Neural progenitor cell (in vitro differentiated cells): Measurements from ENCODE around the gene KCNAB1. TPM values are rescaled to one million over a fixed set of nuclear protein-coding genes. Genes with fewer than 3 reads are reported as not detected.

Source experiments
- DNase-seq: peaks from one replicate; pipeline ENCODE4 v3.0.0-alpha.2; 2016; ENCODE audit warnings: low spot score
- H2AFZ ChIP-seq: fragments of 200-600 bp; sonication (generic); replicated peaks from 2 replicates; pipeline ENCODE4 v1.6.1; 2016; ENCODE audit warnings: antibody characterized with exemption
- H3F3A ChIP-seq: fragments of 200-600 bp; sonication (generic); 2 replicates; pipeline ENCODE4 v1.6.1; 2016; ENCODE audit warnings: antibody characterized with exemption, low read depth
- H3K27ac ChIP-seq: fragments of 200-600 bp; sonication (generic); 2 replicates; pipeline ENCODE4 v1.5.1; 2016; ENCODE audit warnings: mild to moderate bottlenecking
- H3K27me3 ChIP-seq: fragments of 200-600 bp; sonication (generic); 2 replicates; pipeline ENCODE4 v1.6.1; 2016; ENCODE audit warnings: mild to moderate bottlenecking, moderate library complexity
- H3K36me3 ChIP-seq: fragments of 200-600 bp; sonication (generic); 2 replicates; pipeline ENCODE4 v1.5.1; 2016
- H3K4me1 ChIP-seq: fragments of 200-600 bp; sonication (generic); 2 replicates; pipeline ENCODE4 v1.6.1; 2016; ENCODE audit warnings: mixed run types
- H3K4me2 ChIP-seq: fragments of 200-600 bp; sonication (generic); 2 replicates; pipeline ENCODE4 v1.6.1; 2016
- H3K4me3 ChIP-seq: fragments of 200-600 bp; sonication (generic); 2 replicates; pipeline ENCODE4 v1.5.1; 2016
- H3K79me2 ChIP-seq: fragments of 200-600 bp; sonication (generic); 2 replicates; pipeline ENCODE4 v1.6.1; 2016; ENCODE audit warnings: low read depth
- H3K9ac ChIP-seq: fragments of 200-600 bp; sonication (generic); 2 replicates; pipeline ENCODE4 v1.6.1; 2016
- H3K9me3 ChIP-seq: fragments of 200-600 bp; sonication (generic); 2 replicates; pipeline ENCODE4 v1.5.1; 2016; ENCODE audit warnings: low read depth
- H4K20me1 ChIP-seq: fragments of 200-600 bp; sonication (generic); 2 replicates; pipeline ENCODE4 v1.6.1; 2016; ENCODE audit warnings: low read depth
- H3K27ac Mint-ChIP-seq: 3 replicates; pipeline ENCODE4 v1.8.0; 2021; ENCODE audit warnings: mixed read lengths
- H3K27me3 Mint-ChIP-seq: 2 replicates; pipeline ENCODE4 v1.8.0; 2022; ENCODE audit warnings: low read depth, mild to moderate bottlenecking, inconsistent platforms, moderate library complexity, mixed read lengths; ENCODE audit not compliant: insufficient read depth
- H3K36me3 Mint-ChIP-seq: 3 replicates; pipeline ENCODE4 v1.8.0; 2021; ENCODE audit warnings: mixed read lengths
- H3K4me1 Mint-ChIP-seq: 3 replicates; pipeline ENCODE4 v1.8.0; 2021; ENCODE audit warnings: mixed read lengths
- H3K4me3 Mint-ChIP-seq: 3 replicates; pipeline ENCODE4 v1.8.0; 2021; ENCODE audit warnings: mild to moderate bottlenecking, moderate library complexity, mixed read lengths
- H3K9me3 Mint-ChIP-seq: 3 replicates; pipeline ENCODE4 v1.8.0; 2020; ENCODE audit warnings: mixed read lengths
- CTCF ChIP-seq: fragments of 200-600 bp; sonication (generic); IDR thresholded peaks from 2 replicates; pipeline ENCODE4 v1.5.1; 2017; ENCODE audit warnings: antibody characterized with exemption, mild to moderate bottlenecking
- EZH2 ChIP-seq: fragments of 200-600 bp; sonication (generic); IDR thresholded peaks from 2 replicates; pipeline ENCODE4 v1.6.1; 2017; ENCODE audit warnings: antibody characterized with exemption, mild to moderate bottlenecking, moderate library complexity
- EZH2phosphoT487 ChIP-seq: fragments of 200-600 bp; sonication (generic); IDR thresholded peaks from 2 replicates; pipeline ENCODE4 v1.6.1; 2017; ENCODE audit warnings: antibody characterized with exemption
- total RNA-seq: library from RNA; depleted of rRNA; stranded (reverse); fragments of >200 nt; gene quantifications from 2 replicates; pipeline ENCODE4 v1.2.3, GENCODE V29; 2015; ENCODE audit warnings: low replicate concordance

Gene KCNAB1
- total RNA-seq, 1 donor from 2014 or later = 0.24 TPM

GRCh38 chr3:156108616-156109015 lies 11.8 kb upstream of the KCNAB1 start:
- Histone ChIP-seq H3K36me3 (no peaks in the 10 kb centered on the region), H2AFZ (no peak overlapping the region), H3K4me3 (no peak overlapping the region), H3K27ac (no peak overlapping the region), H3K79me2 (no peaks in the 10 kb centered on the region), H3F3A (no peaks in the 10 kb centered on the region), H3K4me1 (no peaks in the 10 kb centered on the region), H3K4me2 (no peak overlapping the region), H3K9me3 (no peaks in the 10 kb centered on the region), H3K9ac (no peak overlapping the region), H4K20me1 (no peaks in the 10 kb centered on the region), H3K27me3 (no peaks in the 10 kb centered on the region)
- TF ChIP-seq EZH2phosphoT487 (no peak), EZH2 (no peak), CTCF (no peak)
- Mint-ChIP-seq H3K9me3 (no peaks in the 10 kb centered on the region), H3K27me3 (peaks cover 3% of the 10 kb centered on the region), H3K4me3 (no peak overlapping the region), H3K36me3 (no peaks in the 10 kb centered on the region), H3K27ac (no peak overlapping the region), H3K4me1 (peaks cover 7% of the 10 kb centered on the region)
- no peak for DNase-seq

GRCh38 chr3:156109989-156110388 lies 10.4 kb upstream of the KCNAB1 start:
- no peak overlapping the region for H3K27ac ChIP-seq
- no peak overlapping the region for H3K4me3 Mint-ChIP-seq
- H3F3A ChIP-seq = no peaks in the 10 kb centered on the region
- no peaks in the 10 kb centered on the region for H3K27me3 ChIP-seq
- no peak overlapping the region for H2AFZ ChIP-seq
- no peaks in the 10 kb centered on the region for H3K9me3 ChIP-seq
- H3K27ac Mint-ChIP-seq = no peak overlapping the region
- TF ChIP-seq EZH2 (no peak), EZH2phosphoT487 (no peak), CTCF (no peak)
- H3K36me3 ChIP-seq = no peaks in the 10 kb centered on the region
- no peak overlapping the region for H3K4me2 ChIP-seq
- H3K36me3 Mint-ChIP-seq = no peaks in the 10 kb centered on the region
- no peaks in the 10 kb centered on the region for H3K79me2 ChIP-seq
- H3K4me1 ChIP-seq = no peaks in the 10 kb centered on the region
- H3K4me1 Mint-ChIP-seq = peaks cover 7% of the 10 kb centered on the region
- no peaks in the 10 kb centered on the region for H3K27me3 Mint-ChIP-seq
- no peaks in the 10 kb centered on the region for H3K9me3 Mint-ChIP-seq
- no peak overlapping the region for H3K4me3 ChIP-seq
- H3K9ac ChIP-seq = no peak overlapping the region
- DNase-seq = no peak
- no peaks in the 10 kb centered on the region for H4K20me1 ChIP-seq

- no peak for DNase-seq
- H3K27ac Mint-ChIP-seq = no peak overlapping the region
- Histone ChIP-seq H3K4me2 (no peak overlapping the region), H3K36me3 (no peaks in the 10 kb centered on the region), H3K27me3 (no peaks in the 10 kb centered on the region), H3F3A (no peaks in the 10 kb centered on the region), H3K27ac (no peak overlapping the region), H3K9me3 (no peaks in the 10 kb centered on the region), H3K4me1 (no peaks in the 10 kb centered on the region), H4K20me1 (no peaks in the 10 kb centered on the region), H3K4me3 (no peak overlapping the region), H3K79me2 (no peaks in the 10 kb centered on the region), H3K9ac (no peak overlapping the region), H2AFZ (no peak overlapping the region)
- H3K4me1 Mint-ChIP-seq = no peaks in the 10 kb centered on the region
- no peaks in the 10 kb centered on the region for H3K9me3 Mint-ChIP-seq
- H3K36me3 Mint-ChIP-seq = no peaks in the 10 kb centered on the region
- no peak overlapping the region for H3K4me3 Mint-ChIP-seq
- no peaks in the 10 kb centered on the region for H3K27me3 Mint-ChIP-seq
- no peak for TF ChIP-seq EZH2
- no peak for TF ChIP-seq EZH2phosphoT487
- TF ChIP-seq CTCF = no peak
These were observed 6.1 kb downstream of the KCNAB1 start for GRCh38 chr3:156126467-156126866.

GRCh38 chr3:156131241-156131640 lies 10.9 kb downstream of the KCNAB1 start:
- Histone ChIP-seq H3K79me2 (no peaks in the 10 kb centered on the region), H3K9ac (no peak overlapping the region), H3K27me3 (no peaks in the 10 kb centered on the region), H3K4me3 (no peak overlapping the region), H3K4me1 (no peaks in the 10 kb centered on the region), H3K4me2 (no peak overlapping the region), H3K9me3 (no peaks in the 10 kb centered on the region), H3F3A (no peaks in the 10 kb centered on the region), H3K36me3 (no peaks in the 10 kb centered on the region), H3K27ac (no peak overlapping the region), H4K20me1 (no peaks in the 10 kb centered on the region), H2AFZ (no peak overlapping the region)
- DNase-seq = no peak
- peaks cover 5% of the 10 kb centered on the region for H3K4me1 Mint-ChIP-seq
- no peaks in the 10 kb centered on the region for H3K36me3 Mint-ChIP-seq
- TF ChIP-seq EZH2phosphoT487 (no peak), CTCF (no peak), EZH2 (no peak)
- no peaks in the 10 kb centered on the region for H3K27me3 Mint-ChIP-seq
- no peak overlapping the region for H3K4me3 Mint-ChIP-seq
- H3K27ac Mint-ChIP-seq = no peak overlapping the region
- no peaks in the 10 kb centered on the region for H3K9me3 Mint-ChIP-seq
